HG03469 (cell line): ENCODE measurements around the gene RAB44.

Experiments
- ATAC-seq: cut with Tn5 transposase; IDR thresholded peaks from one replicate; pipeline ENCODE4 v1.9.1; 2021; ENCODE audit warnings: mild to moderate bottlenecking, moderate library complexity, moderate number of reproducible peaks; ENCODE audit not compliant: unreplicated experiment

Gene RAB44

GRCh38 chr6:36727505-36728021 is 29.9 kb downstream of the RAB44 start:
- ATAC-seq, result no peak

GRCh38 chr6:36728289-36729160 is 30.9 kb downstream of the RAB44 start:
- no peak for ATAC-seq

- ATAC-seq, result no peak
Observed at GRCh38 chr6:36729161-36729524, 31.5 kb downstream of the RAB44 start.

GRCh38 chr6:36730424-36731380 is 33.1 kb downstream of the RAB44 start:
- ATAC-seq, result no peak

- ATAC-seq, result no peak
Observed at GRCh38 chr6:36731622-36732310, 34.1 kb downstream of the RAB44 start.

- ATAC-seq, result no peak
Observed at GRCh38 chr6:36733300-36733699, 35.7 kb downstream of the RAB44 start.

- no peak for ATAC-seq
Observed at GRCh38 chr6:36734486-36735060, 36.9 kb downstream of the RAB44 start.

- no peak for ATAC-seq
Observed at GRCh38 chr6:36735110-36736071, 37.8 kb downstream of the RAB44 start.

GRCh38 chr6:36737043-36737785 is 39.6 kb downstream of the RAB44 start:
- no peak for ATAC-seq

- ATAC-seq, result no peak
Observed at GRCh38 chr6:36738108-36738507, 40.5 kb downstream of the RAB44 start.

- no peak for ATAC-seq
Observed at GRCh38 chr6:36739947-36740817, 42.6 kb downstream of the RAB44 start.

GRCh38 chr6:36740818-36741179 is 43.2 kb downstream of the RAB44 start:
- no peak for ATAC-seq

- ATAC-seq, result no peak
Observed at GRCh38 chr6:36742146-36742545, 44.5 kb downstream of the RAB44 start.

GRCh38 chr6:36743032-36743431 is 45.4 kb downstream of the RAB44 start:
- ATAC-seq, result no peak

- ATAC-seq, result no peak
Observed at GRCh38 chr6:36743538-36744303, 46.1 kb downstream of the RAB44 start.

- no peak for ATAC-seq
Observed at GRCh38 chr6:36744304-36744673, 46.7 kb downstream of the RAB44 start.

- ATAC-seq, result no peak
Observed at GRCh38 chr6:36745283-36745682, 47.7 kb downstream of the RAB44 start.
